ENCODE data around the gene TMED1. TPM values are rescaled to one million over a fixed set of nuclear protein-coding genes. Genes with fewer than 3 reads are reported as not detected.
A peak's percentile ranks its signal among the peaks of the same experiment; 100 is the strongest.

The TMED1 gene
- total RNA-seq, 1 experiment from 2014 or later = 10.2 TPM

DNA sequence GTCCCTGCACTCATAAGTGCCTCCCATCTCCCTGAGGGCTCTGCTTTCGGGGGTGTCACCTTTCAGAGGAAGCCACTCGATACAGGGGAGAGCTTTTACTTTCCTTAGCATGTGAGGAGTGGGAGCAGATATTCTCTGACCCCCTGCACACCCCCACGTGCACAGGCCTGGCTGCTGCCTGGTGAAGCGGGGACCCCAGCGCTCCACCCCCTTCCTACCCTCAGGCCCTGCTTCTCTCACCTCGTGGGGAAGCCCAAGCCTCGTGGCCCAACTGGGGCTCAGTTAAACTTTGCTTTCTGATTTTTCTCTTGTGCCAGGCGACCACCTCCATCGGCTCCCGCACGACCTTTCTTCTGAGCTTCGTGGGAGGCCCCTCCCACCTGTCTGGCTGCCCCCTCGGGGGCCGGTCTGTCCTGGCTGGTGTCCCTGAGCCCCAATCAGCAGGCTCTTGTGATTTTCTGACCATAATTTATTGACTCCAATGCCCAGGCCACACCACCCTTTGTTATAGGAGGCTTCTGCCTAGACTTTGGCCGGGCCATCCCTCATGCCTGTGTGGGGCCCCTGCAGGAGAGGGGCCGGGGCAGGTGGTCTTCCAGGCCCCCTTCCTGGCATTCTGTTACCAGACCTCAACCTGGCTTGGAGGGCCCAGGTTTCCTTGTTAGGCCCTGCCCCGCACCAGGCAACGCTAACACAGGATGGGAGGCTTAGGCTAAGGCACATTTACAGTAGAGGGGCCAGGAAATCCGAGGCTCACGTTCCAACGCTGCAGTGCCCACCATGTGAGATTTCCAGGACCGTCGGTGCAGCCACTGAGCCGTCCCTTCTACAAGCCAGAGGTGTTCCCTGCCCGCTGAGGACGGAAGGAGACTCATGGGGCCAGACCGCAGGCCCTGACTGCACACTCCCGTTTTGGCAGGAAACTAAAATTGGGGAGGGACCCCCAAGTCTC, 3.7 kb downstream of the TMED1 start:
- no peaks in the 10 kb centered on the region for H4K20me1 ChIP-seq (ENCODE audit: insufficient read depth, low read depth, low read length)
- no peaks in the 10 kb centered on the region for H3K9me2 ChIP-seq (replicated peaks; ENCODE audit: insufficient read depth, low read length)
- H3K9me3 ChIP-seq (ENCODE audit: low read length) = no peaks in the 10 kb centered on the region
- H3K79me2 ChIP-seq (ENCODE audit: low read length) = no peaks in the 10 kb centered on the region
- no peak overlapping the region for H3K27ac ChIP-seq (ENCODE audit: low read length)
- no peak for DNase-seq
- H3K27me3 ChIP-seq (ENCODE audit: low read length) = no peaks in the 10 kb centered on the region
- H3K9ac ChIP-seq (ENCODE audit: low read length) = no peak overlapping the region
- H3K4me2 ChIP-seq (ENCODE audit: low read depth, low read length, poor library complexity, severe bottlenecking) = no peak overlapping the region
- H3K36me3 ChIP-seq (ENCODE audit: insufficient read depth, low read length) = no peaks in the 10 kb centered on the region
- peaks cover 14% of the 10 kb centered on the region for H3K4me1 ChIP-seq (ENCODE audit: low read length)
- no peak overlapping the region for H2AFZ ChIP-seq (ENCODE audit: low read length)
- no peak overlapping the region for H3K4me3 ChIP-seq (ENCODE audit: low read length)

DNA sequence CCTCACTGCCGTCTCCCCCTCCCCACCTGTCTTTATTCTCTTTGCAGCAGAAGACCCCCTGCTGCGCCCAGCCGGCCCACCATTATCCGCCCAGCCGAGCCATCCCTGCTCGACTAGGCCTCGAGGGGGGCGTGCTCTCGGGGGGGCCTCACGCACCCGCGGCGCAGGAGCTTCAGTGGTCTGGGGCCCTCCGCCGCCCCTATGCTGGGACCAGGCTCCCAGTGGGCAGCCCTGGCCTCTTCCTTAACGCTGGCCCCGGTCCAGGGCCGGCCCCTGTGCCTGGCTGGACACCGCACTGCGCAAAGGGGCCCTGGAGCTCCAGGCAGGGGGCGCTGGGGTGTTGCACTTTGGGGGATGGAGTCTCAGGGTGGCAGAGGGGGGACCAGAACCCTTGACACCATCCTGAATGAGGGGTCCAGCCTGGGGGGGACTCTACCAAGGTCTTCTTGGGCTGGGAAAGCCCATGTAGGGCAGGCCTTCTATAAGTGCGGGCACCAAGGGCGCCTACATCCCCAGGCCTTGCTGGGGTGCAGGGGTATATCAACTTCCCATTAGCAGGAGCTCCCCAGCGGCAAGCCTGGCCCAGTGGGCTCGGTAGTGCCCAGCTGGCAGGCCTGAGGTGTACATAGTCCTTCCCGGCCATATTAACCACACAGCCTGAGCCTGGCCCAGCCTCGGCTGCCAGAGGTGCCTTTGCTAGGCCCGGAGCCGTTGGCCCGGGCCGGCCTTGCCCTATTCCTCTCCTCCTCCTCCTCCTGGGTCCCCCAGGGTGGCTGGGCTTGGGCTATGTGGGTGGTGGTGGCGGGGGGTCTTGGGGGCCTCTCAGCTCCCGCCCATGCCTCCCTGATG, 4.9 kb downstream of the TMED1 start:
- Histone ChIP-seq H4K20me1 (ENCODE audit: insufficient read depth, low read depth, low read length) (no peaks in the 10 kb centered on the region), H2AFZ (ENCODE audit: low read length) (no peak overlapping the region), H3K9me2 (replicated peaks; ENCODE audit: insufficient read depth, low read length) (no peaks in the 10 kb centered on the region), H3K9me3 (ENCODE audit: low read length) (no peaks in the 10 kb centered on the region), H3K9ac (ENCODE audit: low read length) (no peak overlapping the region), H3K4me1 (ENCODE audit: low read length) (peaks cover 3% of the 10 kb centered on the region), H3K27me3 (ENCODE audit: low read length) (no peaks in the 10 kb centered on the region), H3K79me2 (ENCODE audit: low read length) (no peaks in the 10 kb centered on the region), H3K27ac (ENCODE audit: low read length) (no peak overlapping the region), H3K4me3 (ENCODE audit: low read length) (no peak overlapping the region), H3K36me3 (ENCODE audit: insufficient read depth, low read length) (no peaks in the 10 kb centered on the region), H3K4me2 (ENCODE audit: low read depth, low read length, poor library complexity, severe bottlenecking) (no peak overlapping the region)
- DNase-seq = no peak

- 0 out of 2 replicates have a peak, but pooled peaks cover 2% of the 10 kb centered on the region for H3K4me1 ChIP-seq (ENCODE audit: low read length)
- DNase-seq = no peak
- no peaks in the 10 kb centered on the region for H3K36me3 ChIP-seq (ENCODE audit: insufficient read depth, low read length)
- no peak overlapping the region for H3K4me2 ChIP-seq (ENCODE audit: low read depth, low read length, poor library complexity, severe bottlenecking)
- no peaks in the 10 kb centered on the region for H3K27me3 ChIP-seq (ENCODE audit: low read length)
- no peaks in the 10 kb centered on the region for H3K9me2 ChIP-seq (replicated peaks; ENCODE audit: insufficient read depth, low read length)
- no peaks in the 10 kb centered on the region for H3K9me3 ChIP-seq (ENCODE audit: low read length)
- no peak overlapping the region for H3K9ac ChIP-seq (ENCODE audit: low read length)
- no peaks in the 10 kb centered on the region for H3K79me2 ChIP-seq (ENCODE audit: low read length)
- H3K27ac ChIP-seq (ENCODE audit: low read length) = no peak overlapping the region
- no peak overlapping the region for H3K4me3 ChIP-seq (ENCODE audit: low read length)
- H4K20me1 ChIP-seq (ENCODE audit: insufficient read depth, low read depth, low read length) = no peaks in the 10 kb centered on the region
- H2AFZ ChIP-seq (ENCODE audit: low read length) = no peak overlapping the region
These were observed 5.6 kb downstream of the TMED1 start for GRCh38 chr19:10830370-10830769.

- Histone ChIP-seq H3K9ac (ENCODE audit: low read length) (no peak overlapping the region), H3K27me3 (ENCODE audit: low read length) (no peaks in the 10 kb centered on the region), H3K9me2 (replicated peaks; ENCODE audit: insufficient read depth, low read length) (no peaks in the 10 kb centered on the region), H4K20me1 (ENCODE audit: insufficient read depth, low read depth, low read length) (no peaks in the 10 kb centered on the region), H2AFZ (ENCODE audit: low read length) (no peak overlapping the region), H3K79me2 (ENCODE audit: low read length) (no peaks in the 10 kb centered on the region), H3K9me3 (ENCODE audit: low read length) (no peaks in the 10 kb centered on the region), H3K27ac (ENCODE audit: low read length) (no peak overlapping the region), H3K36me3 (ENCODE audit: insufficient read depth, low read length) (no peaks in the 10 kb centered on the region), H3K4me1 (ENCODE audit: low read length) (no peaks in the 10 kb centered on the region), H3K4me3 (ENCODE audit: low read length) (no peak overlapping the region), H3K4me2 (ENCODE audit: low read depth, low read length, poor library complexity, severe bottlenecking) (no peak overlapping the region)
- no peak for DNase-seq
These were observed 6.0 kb downstream of the TMED1 start for GRCh38 chr19:10829967-10830366.

DNA sequence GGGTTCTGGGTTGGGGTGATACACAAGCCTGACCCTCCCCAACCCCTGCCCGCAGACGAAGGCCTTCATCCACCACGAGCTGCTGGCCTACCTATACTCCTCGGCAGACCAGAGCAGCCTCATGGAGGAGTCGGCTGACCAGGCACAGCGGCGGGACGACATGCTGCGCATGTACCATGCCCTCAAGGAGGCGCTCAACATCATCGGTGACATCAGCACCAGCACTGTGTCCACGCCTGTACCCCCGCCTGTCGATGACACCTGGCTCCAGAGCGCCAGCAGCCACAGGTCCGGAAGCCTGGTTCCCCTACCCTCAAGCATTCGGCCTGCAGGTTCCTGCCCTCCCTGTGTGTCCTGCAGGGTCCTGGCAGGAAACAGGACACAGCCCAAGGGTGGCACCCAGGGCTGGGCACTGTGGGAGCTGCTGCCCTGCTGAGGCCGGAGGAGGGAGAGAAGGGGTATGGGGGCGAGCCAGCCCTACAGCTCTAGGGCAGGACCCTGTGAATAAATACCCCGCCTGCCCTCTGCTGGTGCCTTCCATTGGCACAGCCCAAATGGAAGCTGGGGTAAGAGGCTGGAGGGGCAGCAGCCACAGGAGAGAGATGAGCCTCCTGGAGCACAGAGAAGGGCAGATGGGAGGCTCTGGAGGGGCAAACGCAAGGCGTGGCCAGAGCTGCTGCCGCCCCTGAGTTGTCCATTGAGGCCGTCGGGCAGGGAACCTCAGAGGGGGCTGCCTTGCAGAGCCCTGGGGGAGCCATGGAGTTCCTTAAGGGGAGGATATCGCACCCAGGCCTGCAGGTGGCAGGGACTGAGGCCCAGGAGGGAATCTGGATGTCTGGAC, 6.8 kb downstream of the TMED1 start:
- Histone ChIP-seq H3K4me1 (ENCODE audit: low read length) (no peaks in the 10 kb centered on the region), H3K9ac (ENCODE audit: low read length) (no peak overlapping the region)

GRCh38 chr19:10826846-10827245, 9.2 kb downstream of the TMED1 start:
- H3K36me3 ChIP-seq (ENCODE audit: insufficient read depth, low read length) = no peaks in the 10 kb centered on the region
- no peaks in the 10 kb centered on the region for H3K4me1 ChIP-seq (ENCODE audit: low read length)
- no peak overlapping the region for H3K4me3 ChIP-seq (ENCODE audit: low read length)
- no peaks in the 10 kb centered on the region for H4K20me1 ChIP-seq (ENCODE audit: insufficient read depth, low read depth, low read length)
- no peaks in the 10 kb centered on the region for H3K27me3 ChIP-seq (ENCODE audit: low read length)
- no peaks in the 10 kb centered on the region for H3K9me2 ChIP-seq (replicated peaks; ENCODE audit: insufficient read depth, low read length)
- no peak overlapping the region for H3K4me2 ChIP-seq (ENCODE audit: low read depth, low read length, poor library complexity, severe bottlenecking)
- DNase-seq = no peak
- H3K27ac ChIP-seq (ENCODE audit: low read length) = no peak overlapping the region
- H2AFZ ChIP-seq (ENCODE audit: low read length) = no peak overlapping the region
- no peak overlapping the region for H3K9ac ChIP-seq (ENCODE audit: low read length)
- H3K79me2 ChIP-seq (ENCODE audit: low read length) = no peaks in the 10 kb centered on the region
- no peaks in the 10 kb centered on the region for H3K9me3 ChIP-seq (ENCODE audit: low read length)

More for the DNA sequence above, 6.8 kb downstream of the TMED1 start:
- Histone ChIP-seq H3K79me2 (ENCODE audit: low read length) (no peaks in the 10 kb centered on the region), H2AFZ (ENCODE audit: low read length) (no peak overlapping the region), H3K27me3 (ENCODE audit: low read length) (no peaks in the 10 kb centered on the region), H3K9me3 (ENCODE audit: low read length) (no peaks in the 10 kb centered on the region), H3K4me3 (ENCODE audit: low read length) (no peak overlapping the region), H3K27ac (ENCODE audit: low read length) (no peak overlapping the region), H3K4me2 (ENCODE audit: low read depth, low read length, poor library complexity, severe bottlenecking) (no peak overlapping the region), H3K9me2 (replicated peaks; ENCODE audit: insufficient read depth, low read length) (no peaks in the 10 kb centered on the region), H4K20me1 (ENCODE audit: insufficient read depth, low read depth, low read length) (no peaks in the 10 kb centered on the region), H3K36me3 (ENCODE audit: insufficient read depth, low read length) (no peaks in the 10 kb centered on the region)
- peak; percentile 70 for DNase-seq

- H3K36me3 ChIP-seq (ENCODE audit: insufficient read depth, low read length) = no peaks in the 10 kb centered on the region
- no peak overlapping the region for H3K4me2 ChIP-seq (ENCODE audit: low read depth, low read length, poor library complexity, severe bottlenecking)
- H3K27ac ChIP-seq (ENCODE audit: low read length) = no peak overlapping the region
- H4K20me1 ChIP-seq (ENCODE audit: insufficient read depth, low read depth, low read length) = no peaks in the 10 kb centered on the region
- no peaks in the 10 kb centered on the region for H3K4me1 ChIP-seq (ENCODE audit: low read length)
- no peak overlapping the region for H2AFZ ChIP-seq (ENCODE audit: low read length)
- no peaks in the 10 kb centered on the region for H3K79me2 ChIP-seq (ENCODE audit: low read length)
- DNase-seq = peak; percentile 49
- no peaks in the 10 kb centered on the region for H3K27me3 ChIP-seq (ENCODE audit: low read length)
- H3K4me3 ChIP-seq (ENCODE audit: low read length) = no peak overlapping the region
- H3K9ac ChIP-seq (ENCODE audit: low read length) = no peak overlapping the region
- H3K9me2 ChIP-seq (replicated peaks; ENCODE audit: insufficient read depth, low read length) = no peaks in the 10 kb centered on the region
- no peaks in the 10 kb centered on the region for H3K9me3 ChIP-seq (ENCODE audit: low read length)
These were observed 9.8 kb downstream of the TMED1 start for GRCh38 chr19:10826231-10826630.
